ENCODE data around the gene ADAMTSL3. TPM values are rescaled to one million over a fixed set of nuclear protein-coding genes. Genes with fewer than 3 reads are reported as not detected.

The ADAMTSL3 gene
- total RNA-seq, 1 donor from 2014 or later = 0.32 TPM

DNA sequence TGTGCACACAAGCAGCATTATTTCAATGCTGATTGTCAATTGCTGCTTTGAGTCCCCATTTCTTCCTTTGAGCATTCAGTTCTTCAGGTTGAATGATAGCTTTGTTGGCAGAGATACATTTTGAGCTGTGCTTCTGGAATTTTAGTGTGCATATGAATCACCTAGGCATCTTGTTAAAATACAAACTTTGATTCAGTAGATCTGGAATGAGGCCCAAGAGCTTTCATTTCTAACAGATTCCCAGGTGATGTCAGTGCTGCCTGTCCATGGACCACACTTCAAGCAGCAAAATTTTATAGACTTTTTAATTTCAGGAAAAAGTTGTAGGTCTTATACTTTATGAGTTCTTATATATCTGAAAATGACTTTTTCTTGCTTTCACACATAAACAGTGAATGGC is 131.1 kb downstream of the ADAMTSL3 start:
- Mint-ChIP-seq H3K4me3 (ENCODE audit: unreplicated experiment) (no peak overlapping the region), H3K27me3 (ENCODE audit: unreplicated experiment) (no peaks in the 10 kb centered on the region), H3K27ac (ENCODE audit: unreplicated experiment) (no peak overlapping the region), H3K36me3 (ENCODE audit: unreplicated experiment) (no peaks in the 10 kb centered on the region), H3K4me1 (ENCODE audit: low read depth, unreplicated experiment) (no peaks in the 10 kb centered on the region), H3K9me3 (ENCODE audit: unreplicated experiment) (no peaks in the 10 kb centered on the region)
- TF ChIP-seq CTCF (IDR thresholded peaks at IDR 0.05; ENCODE audit: partially characterized antibody, unreplicated experiment) = no peak
- no peak for DNase-seq

DNA sequence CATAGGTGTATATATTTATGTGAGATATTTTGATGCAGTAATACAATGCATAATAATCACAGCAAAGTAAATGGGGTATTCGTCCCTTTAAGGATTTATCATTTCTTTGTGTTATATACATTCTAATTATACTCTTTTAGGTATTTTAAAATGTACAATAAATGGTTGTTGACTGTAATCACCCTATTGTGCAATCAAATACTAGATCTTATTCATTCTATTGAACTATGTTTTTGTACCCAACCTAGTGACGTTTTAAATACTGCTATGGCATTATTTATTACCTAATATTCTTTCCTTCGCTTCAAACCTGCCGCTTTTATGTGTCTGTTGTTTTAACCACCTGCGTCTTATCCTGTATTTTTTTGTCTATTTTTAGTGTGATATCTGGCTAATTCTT is 132.4 kb downstream of the ADAMTSL3 start:
- no peaks in the 10 kb centered on the region for H3K9me3 Mint-ChIP-seq (ENCODE audit: unreplicated experiment)
- no peaks in the 10 kb centered on the region for H3K27me3 Mint-ChIP-seq (ENCODE audit: unreplicated experiment)
- no peaks in the 10 kb centered on the region for H3K36me3 Mint-ChIP-seq (ENCODE audit: unreplicated experiment)
- H3K4me1 Mint-ChIP-seq (ENCODE audit: low read depth, unreplicated experiment) = no peaks in the 10 kb centered on the region
- H3K27ac Mint-ChIP-seq (ENCODE audit: unreplicated experiment) = no peak overlapping the region
- no peak for DNase-seq
- no peak for TF ChIP-seq CTCF (IDR thresholded peaks at IDR 0.05; ENCODE audit: partially characterized antibody, unreplicated experiment)
- no peak overlapping the region for H3K4me3 Mint-ChIP-seq (ENCODE audit: unreplicated experiment)

- H3K9me3 Mint-ChIP-seq (ENCODE audit: unreplicated experiment) = no peaks in the 10 kb centered on the region
- no peak for DNase-seq
- H3K4me3 Mint-ChIP-seq (ENCODE audit: unreplicated experiment) = no peak overlapping the region
Observed at GRCh38 chr15:83793069-83793468, 139.1 kb downstream of the ADAMTSL3 start.

GRCh38 chr15:83794209-83794608 is 140.3 kb downstream of the ADAMTSL3 start:
- no peak for DNase-seq
- no peaks in the 10 kb centered on the region for H3K36me3 Mint-ChIP-seq (ENCODE audit: unreplicated experiment)
- H3K27ac Mint-ChIP-seq (ENCODE audit: unreplicated experiment) = no peak overlapping the region
- no peaks in the 10 kb centered on the region for H3K27me3 Mint-ChIP-seq (ENCODE audit: unreplicated experiment)
- no peak overlapping the region for H3K4me3 Mint-ChIP-seq (ENCODE audit: unreplicated experiment)
- H3K9me3 Mint-ChIP-seq (ENCODE audit: unreplicated experiment) = no peaks in the 10 kb centered on the region
- no peaks in the 10 kb centered on the region for H3K4me1 Mint-ChIP-seq (ENCODE audit: low read depth, unreplicated experiment)
- TF ChIP-seq CTCF (IDR thresholded peaks at IDR 0.05; ENCODE audit: partially characterized antibody, unreplicated experiment) = no peak

More at GRCh38 chr15:83793069-83793468, 139.1 kb downstream of the ADAMTSL3 start:
- no peaks in the 10 kb centered on the region for H3K36me3 Mint-ChIP-seq (ENCODE audit: unreplicated experiment)
- H3K27ac Mint-ChIP-seq (ENCODE audit: unreplicated experiment) = no peak overlapping the region
- H3K27me3 Mint-ChIP-seq (ENCODE audit: unreplicated experiment) = no peaks in the 10 kb centered on the region
- no peaks in the 10 kb centered on the region for H3K4me1 Mint-ChIP-seq (ENCODE audit: low read depth, unreplicated experiment)
- no peak for TF ChIP-seq CTCF (IDR thresholded peaks at IDR 0.05; ENCODE audit: partially characterized antibody, unreplicated experiment)

DNA sequence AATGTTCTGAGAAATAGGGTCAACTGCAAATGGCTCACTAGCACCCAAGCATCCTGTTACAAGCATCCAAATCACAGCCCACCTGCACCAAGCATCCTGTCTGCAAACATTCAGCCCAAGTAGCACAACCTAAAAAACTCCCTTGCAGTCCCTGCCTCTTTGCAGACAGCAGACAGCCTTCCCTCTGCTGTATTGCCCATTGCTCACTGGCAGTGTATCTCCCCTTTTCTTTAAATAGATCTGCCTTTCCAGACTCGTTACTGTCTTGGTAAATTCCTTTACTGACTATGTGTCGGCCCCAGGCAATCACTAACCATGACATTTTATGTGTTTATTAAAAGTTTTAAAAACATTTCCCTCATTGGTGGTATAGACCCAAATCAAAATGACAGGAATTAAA is 155.4 kb downstream of the ADAMTSL3 start:
- Mint-ChIP-seq H3K4me1 (ENCODE audit: low read depth, unreplicated experiment) (no peaks in the 10 kb centered on the region), H3K27me3 (ENCODE audit: unreplicated experiment) (peaks cover 4% of the 10 kb centered on the region), H3K27ac (ENCODE audit: unreplicated experiment) (no peak overlapping the region), H3K4me3 (ENCODE audit: unreplicated experiment) (no peak overlapping the region), H3K9me3 (ENCODE audit: unreplicated experiment) (no peaks in the 10 kb centered on the region), H3K36me3 (ENCODE audit: unreplicated experiment) (peaks cover 6% of the 10 kb centered on the region)
- DNase-seq = no peak
- TF ChIP-seq CTCF (IDR thresholded peaks at IDR 0.05; ENCODE audit: partially characterized antibody, unreplicated experiment) = no peak

All from glutamatergic neuron (in vitro differentiated cells).